ENCODE results near the gene ZNF433.
A peak's percentile ranks its signal among the peaks of the same experiment; 100 is the strongest.

The ZNF433 gene

GRCh38 chr19:11987405-11988281 lies 47.8 kb downstream of the ZNF433 start:
- DNase-seq, result peak; percentile 87

GRCh38 chr19:11986754-11987153 lies 48.7 kb downstream of the ZNF433 start:
- DNase-seq, result no peak

- no peak for DNase-seq
These were observed 50.5 kb downstream of the ZNF433 start for GRCh38 chr19:11984986-11985385.

GRCh38 chr19:11982526-11982925 lies 53.0 kb downstream of the ZNF433 start:
- no peak for DNase-seq

- no peak for DNase-seq
These were observed 56.0 kb downstream of the ZNF433 start for GRCh38 chr19:11979527-11979926.

- no peak for DNase-seq
These were observed 56.9 kb downstream of the ZNF433 start for GRCh38 chr19:11978492-11979100.

GRCh38 chr19:11973019-11973810 lies 62.3 kb downstream of the ZNF433 start:
- no peak for DNase-seq

GRCh38 chr19:11971041-11971440 lies 64.4 kb downstream of the ZNF433 start:
- no peak for DNase-seq

- DNase-seq, result no peak
These were observed 65.3 kb downstream of the ZNF433 start for GRCh38 chr19:11970174-11970573.

GRCh38 chr19:11964858-11965645 lies 70.4 kb downstream of the ZNF433 start, which contains the start of gene ZNF763:
Gene ZNF763 (plus strand): TSS chr19:11965040. CDS start chr19:11965209, 169 bp downstream.
- DNase-seq, result peak; percentile 51
